ENCODE data around the gene DSCAML1. TPM values are rescaled to one million over a fixed set of nuclear protein-coding genes. Genes with fewer than 3 reads are reported as not detected.

DSCAML1 gene
- total RNA-seq, 4 donors from 2014 or later: 0.54 to 1.8 (median 0.99) TPM

GRCh38 chr11:117638911-117639543 is 158.0 kb downstream of the DSCAML1 start:
- TF ChIP-seq POLR2A (IDR thresholded peaks at IDR 0.05): no peak
- TF ChIP-seq, protein P1, sequence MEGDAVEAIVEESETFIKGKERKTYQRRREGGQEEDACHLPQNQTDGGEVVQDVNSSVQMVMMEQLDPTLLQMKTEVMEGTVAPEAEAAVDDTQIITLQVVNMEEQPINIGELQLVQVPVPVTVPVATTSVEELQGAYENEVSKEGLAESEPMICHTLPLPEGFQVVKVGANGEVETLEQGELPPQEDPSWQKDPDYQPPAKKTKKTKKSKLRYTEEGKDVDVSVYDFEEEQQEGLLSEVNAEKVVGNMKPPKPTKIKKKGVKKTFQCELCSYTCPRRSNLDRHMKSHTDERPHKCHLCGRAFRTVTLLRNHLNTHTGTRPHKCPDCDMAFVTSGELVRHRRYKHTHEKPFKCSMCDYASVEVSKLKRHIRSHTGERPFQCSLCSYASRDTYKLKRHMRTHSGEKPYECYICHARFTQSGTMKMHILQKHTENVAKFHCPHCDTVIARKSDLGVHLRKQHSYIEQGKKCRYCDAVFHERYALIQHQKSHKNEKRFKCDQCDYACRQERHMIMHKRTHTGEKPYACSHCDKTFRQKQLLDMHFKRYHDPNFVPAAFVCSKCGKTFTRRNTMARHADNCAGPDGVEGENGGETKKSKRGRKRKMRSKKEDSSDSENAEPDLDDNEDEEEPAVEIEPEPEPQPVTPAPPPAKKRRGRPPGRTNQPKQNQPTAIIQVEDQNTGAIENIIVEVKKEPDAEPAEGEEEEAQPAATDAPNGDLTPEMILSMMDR (IDR thresholded peaks at IDR 0.05): no peak
- Histone ChIP-seq H3K36me3 (no peaks in the 10 kb centered on the region), H3K4me1 (no peaks in the 10 kb centered on the region), H3K27me3 (no peaks in the 10 kb centered on the region), H3K4me3 (replicated peaks in 1 of 3) (no peak overlapping the region), H3K27ac (no peak overlapping the region), H3K9me3 (no peaks in the 10 kb centered on the region)
- DNase-seq: no peak
- 81 to 93% methylated on average over 2 of the region's 2 CpGs for WGBS, 2 donors
- intact Hi-C loops (cut with DNase I): no loop called here

GRCh38 chr11:117634756-117635603 is 162.0 kb downstream of the DSCAML1 start:
- intact Hi-C loops (cut with DNase I): no loop called here
- no peak for DNase-seq
- no peaks in the 10 kb centered on the region for H3K36me3 ChIP-seq
- 79 to 81% methylated on average over 21 of the region's 21 CpGs for WGBS, 2 donors
- no peaks in the 10 kb centered on the region for H3K9me3 ChIP-seq
- H3K27me3 ChIP-seq: no peaks in the 10 kb centered on the region
- H3K4me3 ChIP-seq (replicated peaks in 1 of 3): no peak overlapping the region
- no peak for TF ChIP-seq POLR2A (IDR thresholded peaks at IDR 0.05)
- TF ChIP-seq, protein P1 (IDR thresholded peaks at IDR 0.05): no peak
- H3K4me1 ChIP-seq: no peaks in the 10 kb centered on the region
- no peak overlapping the region for H3K27ac ChIP-seq

DNA sequence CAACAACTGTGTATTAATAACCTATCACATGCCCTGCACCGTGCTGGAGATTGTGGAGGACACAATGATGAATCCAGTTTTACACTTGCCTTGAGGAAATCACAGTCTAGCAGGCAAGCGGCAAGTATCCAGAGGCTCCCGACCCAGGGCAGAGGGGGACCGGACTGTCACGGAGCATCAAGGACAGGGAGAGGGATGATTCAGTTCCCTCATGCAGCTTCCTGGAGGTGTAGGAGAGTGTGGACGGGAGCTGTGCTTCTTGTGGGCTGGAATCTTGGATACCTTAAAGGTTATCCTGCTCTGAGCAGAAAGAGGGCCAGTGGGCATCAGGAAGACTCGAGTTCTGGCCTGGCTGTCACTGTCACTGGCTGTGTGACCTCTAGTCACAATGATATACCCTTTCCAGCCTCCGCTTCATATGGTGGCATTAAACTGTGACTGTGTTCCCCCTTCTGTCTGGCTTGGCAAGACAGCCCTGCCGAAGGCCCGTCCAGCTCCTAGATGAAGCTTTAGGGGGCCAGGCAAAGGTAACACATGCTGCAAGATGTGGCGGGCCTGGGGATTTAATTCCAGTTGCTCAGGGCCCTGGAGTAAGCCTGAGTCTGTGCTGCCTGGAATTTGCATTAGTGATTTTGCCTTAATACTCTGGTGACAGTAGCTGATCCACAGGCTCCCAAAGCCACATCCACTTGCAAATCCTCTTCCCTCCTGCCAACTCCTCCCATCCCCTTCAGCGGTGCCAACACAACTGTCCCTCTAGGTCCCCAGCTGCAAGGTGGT is 162.8 kb downstream of the DSCAML1 start:
- Histone ChIP-seq H3K4me3 (replicated peaks in 1 of 3) (no peak overlapping the region), H3K9me3 (no peaks in the 10 kb centered on the region), H3K4me1 (no peaks in the 10 kb centered on the region), H3K27ac (no peak overlapping the region), H3K27me3 (no peaks in the 10 kb centered on the region), H3K36me3 (no peaks in the 10 kb centered on the region)
- intact Hi-C loops (cut with DNase I): no loop called here
- no peak for TF ChIP-seq POLR2A (IDR thresholded peaks at IDR 0.05)
- TF ChIP-seq, protein P1 (IDR thresholded peaks at IDR 0.05): no peak
- 92 to 96% methylated on average over 6 to 12 of the region's 12 CpGs for WGBS, 2 donors
- DNase-seq: no peak

GRCh38 chr11:117633186-117633754 is 163.7 kb downstream of the DSCAML1 start:
- DNase-seq: no peak
- 88 to 89% methylated on average over 9 of the region's 9 CpGs for WGBS, 2 donors

More at GRCh38 chr11:117633186-117633754, 163.7 kb downstream of the DSCAML1 start:
- Histone ChIP-seq H3K4me3 (replicated peaks in 1 of 3) (no peak overlapping the region), H3K27ac (no peak overlapping the region), H3K4me1 (no peaks in the 10 kb centered on the region), H3K9me3 (no peaks in the 10 kb centered on the region), H3K27me3 (no peaks in the 10 kb centered on the region), H3K36me3 (no peaks in the 10 kb centered on the region)
- TF ChIP-seq, protein P1 (IDR thresholded peaks at IDR 0.05): no peak
- TF ChIP-seq POLR2A (IDR thresholded peaks at IDR 0.05): no peak
- intact Hi-C loops (cut with DNase I): no loop called here
